H7 (cell line): ENCODE data around the gene CECR2. TPM values are rescaled to one million over a fixed set of nuclear protein-coding genes. Genes with fewer than 3 reads are reported as not detected.

ENCODE experiments used
- DNase-seq: peaks from one replicate; pipeline ENCODE4 v3.0.0; 2012
- H3K27me3 ChIP-seq: 2 replicates; pipeline ENCODE4 v1.6.0; 2011; ENCODE audit warnings: mild to moderate bottlenecking, low read length; ENCODE audit not compliant: control insufficient read depth, insufficient read depth
- H3K36me3 ChIP-seq: replicated peaks from 2 replicates; pipeline ENCODE4 v1.5.1; 2011; ENCODE audit warnings: low read length; ENCODE audit not compliant: control insufficient read depth, insufficient read depth
- H3K4me3 ChIP-seq: 2 replicates; pipeline ENCODE4 v1.5.1; 2011; ENCODE audit warnings: low read depth, mild to moderate bottlenecking, control low read depth, low read length, moderate library complexity; ENCODE audit not compliant: insufficient read depth
- total RNA-seq: library from RNA; depleted of rRNA; stranded (reverse); fragments of >200 nt; shearing (Covaris generic); gene quantifications from 2 replicates; pipeline ENCODE4 v1.2.3, GENCODE V29; 2014

CECR2 gene
- total RNA-seq, 1 experiment from 2014 or later = 50.0 TPM

- Histone ChIP-seq H3K4me3 (no peak overlapping the region; the same call in 1 of the 2 replicates), H3K27me3 (no peaks in the 10 kb centered on the region), H3K36me3 (no peaks in the 10 kb centered on the region)
- DNase-seq = no peak
These were observed 67.2 kb downstream of the CECR2 start for GRCh38 chr22:17436382-17436980.

GRCh38 chr22:17436981-17437412 is 67.7 kb downstream of the CECR2 start:
- Histone ChIP-seq H3K36me3 (no peaks in the 10 kb centered on the region; the same call in 1 of the 2 replicates), H3K27me3 (no peaks in the 10 kb centered on the region), H3K4me3 (no peak overlapping the region; the same call in 1 of the 2 replicates)
- peak; percentile 65 for DNase-seq

- H3K27me3 ChIP-seq = no peaks in the 10 kb centered on the region
- H3K4me3 ChIP-seq = no peak overlapping the region
- DNase-seq = no peak
- no peaks in the 10 kb centered on the region; the same call in 1 of the 2 replicates for H3K36me3 ChIP-seq
These were observed 68.8 kb downstream of the CECR2 start for GRCh38 chr22:17438026-17438425.

- no peak for DNase-seq
- Histone ChIP-seq H3K27me3 (no peaks in the 10 kb centered on the region), H3K36me3 (peaks cover 1% of the 10 kb centered on the region; the same call in 1 of the 2 replicates), H3K4me3 (no peak overlapping the region)
These were observed 72.1 kb downstream of the CECR2 start for GRCh38 chr22:17441326-17441725.

GRCh38 chr22:17443405-17444203 is 74.3 kb downstream of the CECR2 start:
- Histone ChIP-seq H3K4me3 (no peak overlapping the region), H3K27me3 (no peaks in the 10 kb centered on the region), H3K36me3 (peaks cover 1% of the 10 kb centered on the region; the same call in 1 of the 2 replicates)
- DNase-seq = no peak

- DNase-seq = no peak
- H3K27me3 ChIP-seq = no peaks in the 10 kb centered on the region
- H3K36me3 ChIP-seq = peaks cover 1% of the 10 kb centered on the region; the same call in 1 of the 2 replicates
- H3K4me3 ChIP-seq = no peak overlapping the region
These were observed 74.9 kb downstream of the CECR2 start for GRCh38 chr22:17444204-17444504.

GRCh38 chr22:17446698-17447097 is 77.4 kb downstream of the CECR2 start:
- peaks cover 1% of the 10 kb centered on the region; the same call in 1 of the 2 replicates for H3K36me3 ChIP-seq

GRCh38 chr22:17451316-17451715 is 82.1 kb downstream of the CECR2 start:
- no peaks in the 10 kb centered on the region for H3K27me3 ChIP-seq
- no peak overlapping the region for H3K4me3 ChIP-seq
- no peak for DNase-seq
- H3K36me3 ChIP-seq = no peaks in the 10 kb centered on the region; the same call in 1 of the 2 replicates

More at GRCh38 chr22:17446698-17447097, 77.4 kb downstream of the CECR2 start:
- Histone ChIP-seq H3K4me3 (no peak overlapping the region), H3K27me3 (no peaks in the 10 kb centered on the region)
- DNase-seq = no peak

GRCh38 chr22:17460895-17461294 is 91.6 kb downstream of the CECR2 start:
- no peaks in the 10 kb centered on the region for H3K27me3 ChIP-seq
- no peaks in the 10 kb centered on the region for H3K36me3 ChIP-seq
- no peak for DNase-seq
- H3K4me3 ChIP-seq = no peak overlapping the region

GRCh38 chr22:17470880-17471500 is 101.7 kb downstream of the CECR2 start:
- Histone ChIP-seq H3K27me3 (no peaks in the 10 kb centered on the region), H3K4me3 (no peak overlapping the region), H3K36me3 (no peaks in the 10 kb centered on the region; the same call in none of the 2 replicates)
- no peak for DNase-seq

GRCh38 chr22:17471886-17472535 is 102.8 kb downstream of the CECR2 start:
- no peak overlapping the region for H3K4me3 ChIP-seq
- H3K27me3 ChIP-seq = no peaks in the 10 kb centered on the region
- DNase-seq = no peak
- no peaks in the 10 kb centered on the region; the same call in 1 of the 2 replicates for H3K36me3 ChIP-seq

GRCh38 chr22:17472932-17473331 is 103.7 kb downstream of the CECR2 start:
- DNase-seq = no peak
- Histone ChIP-seq H3K27me3 (no peaks in the 10 kb centered on the region), H3K36me3 (peaks cover 1% of the 10 kb centered on the region), H3K4me3 (no peak overlapping the region)

- Histone ChIP-seq H3K27me3 (no peaks in the 10 kb centered on the region), H3K36me3 (peaks cover 7% of the 10 kb centered on the region), H3K4me3 (no peak overlapping the region)
- no peak for DNase-seq
These were observed 106.3 kb downstream of the CECR2 start for GRCh38 chr22:17475318-17476230.

GRCh38 chr22:17476838-17477237 is 107.6 kb downstream of the CECR2 start:
- Histone ChIP-seq H3K4me3 (no peak overlapping the region), H3K36me3 (peaks cover 7% of the 10 kb centered on the region), H3K27me3 (no peaks in the 10 kb centered on the region)
- DNase-seq = no peak
